Measurements from ENCODE around the gene PIK3C3.

GRCh38 chr18:41989508-41989907, 34.5 kb downstream of the PIK3C3 start:
- TF ChIP-seq TARDBP (IDR thresholded peaks at IDR 0.05) = no peak
- no peak for TF ChIP-seq SUZ12 (IDR thresholded peaks at IDR 0.05)
- no peak for TF ChIP-seq BHLHE40 (IDR thresholded peaks at IDR 0.05; ENCODE audit: borderline replicate concordance)
- no peak for TF ChIP-seq FOXM1 (IDR thresholded peaks at IDR 0.05; ENCODE audit: borderline replicate concordance)
- no peak for TF ChIP-seq ELF4 (IDR thresholded peaks at IDR 0.05)
- TF ChIP-seq LEF1 (IDR thresholded peaks at IDR 0.05; ENCODE audit: borderline replicate concordance) = no peak

Data from HEK293T (cell line).